Measurements from ENCODE around the gene CHKA. TPM values are rescaled to one million over a fixed set of nuclear protein-coding genes. Genes with fewer than 3 reads are reported as not detected.
A peak's percentile ranks its signal among the peaks of the same experiment; 100 is the strongest.

The CHKA gene
- total RNA-seq, 4 donors from 2014 or later, result 27.7 to 72.5 (median 33.3) TPM

- no peak for DNase-seq (ENCODE audit: low spot score)
- no peak for ATAC-seq (ENCODE audit: low FRiP score)
Measured at GRCh38 chr11:68009391-68010089, 111.6 kb downstream of the CHKA start.

DNA sequence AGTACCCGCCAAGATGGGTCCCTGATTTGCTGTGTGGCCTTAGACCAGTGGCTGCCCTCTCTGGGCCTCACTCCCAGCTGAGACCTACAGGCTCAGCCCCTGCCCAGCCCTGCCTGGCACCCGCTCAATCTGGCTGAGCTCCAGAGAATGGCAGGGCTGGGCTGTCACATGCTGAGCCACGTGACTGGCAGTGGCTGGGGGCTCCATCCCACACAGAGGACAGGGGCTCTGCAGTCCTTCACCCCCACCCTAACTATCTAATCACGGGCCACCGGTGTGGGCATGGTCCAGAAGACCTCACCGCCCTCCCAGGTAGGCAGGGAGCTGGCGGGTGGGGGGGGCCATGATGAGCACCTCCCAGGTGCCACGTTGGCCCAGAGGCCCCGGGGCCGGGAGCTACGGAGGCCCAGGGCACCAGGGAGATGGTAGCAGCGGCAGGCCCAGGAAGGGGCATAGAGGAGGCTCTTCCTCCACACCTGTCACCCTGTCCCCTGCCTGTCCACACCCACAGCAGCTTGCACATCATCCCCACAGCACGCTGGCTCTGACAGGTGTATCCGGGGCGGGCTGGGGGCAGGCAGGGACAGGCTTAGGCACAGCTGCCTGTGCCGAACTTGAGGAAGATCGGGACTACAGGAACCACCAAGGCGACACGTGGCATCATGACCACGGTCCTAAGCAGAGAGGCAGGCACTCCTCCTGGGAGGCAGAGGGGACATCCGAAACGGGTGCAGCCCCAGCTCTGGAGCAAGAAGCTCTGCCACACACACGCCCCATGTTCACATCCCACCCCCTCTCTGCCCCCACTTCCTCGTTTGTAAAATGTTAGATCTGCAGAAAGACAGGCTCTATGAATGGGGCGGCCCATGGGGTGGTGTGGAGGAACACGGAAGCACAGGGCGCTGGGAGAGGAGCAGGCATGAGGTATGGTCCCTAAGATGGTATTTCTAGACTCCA lies 112.5 kb downstream of the CHKA start:
- ATAC-seq (ENCODE audit: low FRiP score) (no peak), DNase-seq (ENCODE audit: low spot score) (no peak)
- TF ChIP-seq, protein P1, sequence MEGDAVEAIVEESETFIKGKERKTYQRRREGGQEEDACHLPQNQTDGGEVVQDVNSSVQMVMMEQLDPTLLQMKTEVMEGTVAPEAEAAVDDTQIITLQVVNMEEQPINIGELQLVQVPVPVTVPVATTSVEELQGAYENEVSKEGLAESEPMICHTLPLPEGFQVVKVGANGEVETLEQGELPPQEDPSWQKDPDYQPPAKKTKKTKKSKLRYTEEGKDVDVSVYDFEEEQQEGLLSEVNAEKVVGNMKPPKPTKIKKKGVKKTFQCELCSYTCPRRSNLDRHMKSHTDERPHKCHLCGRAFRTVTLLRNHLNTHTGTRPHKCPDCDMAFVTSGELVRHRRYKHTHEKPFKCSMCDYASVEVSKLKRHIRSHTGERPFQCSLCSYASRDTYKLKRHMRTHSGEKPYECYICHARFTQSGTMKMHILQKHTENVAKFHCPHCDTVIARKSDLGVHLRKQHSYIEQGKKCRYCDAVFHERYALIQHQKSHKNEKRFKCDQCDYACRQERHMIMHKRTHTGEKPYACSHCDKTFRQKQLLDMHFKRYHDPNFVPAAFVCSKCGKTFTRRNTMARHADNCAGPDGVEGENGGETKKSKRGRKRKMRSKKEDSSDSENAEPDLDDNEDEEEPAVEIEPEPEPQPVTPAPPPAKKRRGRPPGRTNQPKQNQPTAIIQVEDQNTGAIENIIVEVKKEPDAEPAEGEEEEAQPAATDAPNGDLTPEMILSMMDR (IDR thresholded peaks at IDR 0.05), result no peak

More at GRCh38 chr11:68009391-68010089, 111.6 kb downstream of the CHKA start:
- TF ChIP-seq, protein P1 (IDR thresholded peaks at IDR 0.05), result no peak

- DNase-seq (ENCODE audit: low spot score) (no peak), ATAC-seq (ENCODE audit: low FRiP score) (no peak)
- TF ChIP-seq, protein P1 (IDR thresholded peaks at IDR 0.05), result no peak
Measured at GRCh38 chr11:68007498-68008380, 113.4 kb downstream of the CHKA start.

DNA sequence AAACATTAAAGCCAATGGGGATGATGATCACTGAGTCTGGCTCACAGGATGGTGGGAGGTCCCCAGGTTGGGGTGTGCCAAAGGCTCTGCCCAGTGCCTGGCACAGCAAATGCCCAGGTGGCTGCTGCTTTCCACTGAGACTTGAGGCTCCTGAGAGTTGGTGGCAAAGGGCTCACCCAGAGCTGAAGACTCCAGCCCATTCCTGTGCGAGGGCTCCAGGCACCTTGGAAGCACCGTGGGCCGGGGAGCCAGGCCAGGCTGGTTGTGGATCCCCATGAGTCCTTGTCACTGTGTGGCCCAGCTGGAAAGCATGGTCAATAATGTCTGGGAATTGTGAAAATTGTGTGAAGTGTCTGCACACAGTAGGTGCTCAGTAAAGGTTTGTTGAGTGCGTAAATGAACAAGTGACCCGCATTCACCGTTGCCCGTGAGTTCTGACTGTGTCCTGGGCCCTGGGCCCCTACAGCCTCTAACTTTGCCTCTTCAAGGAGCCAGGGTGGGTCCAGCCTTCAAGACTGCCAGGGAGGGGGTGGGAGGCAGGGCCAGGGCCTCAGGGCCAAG lies 114.5 kb downstream of the CHKA start:
- TF ChIP-seq, protein P1 (IDR thresholded peaks at IDR 0.05), result no peak
- DNase-seq (ENCODE audit: low spot score) (no peak), ATAC-seq (ENCODE audit: low FRiP score) (no peak)

- ATAC-seq (ENCODE audit: low FRiP score) (peak; percentile 11), DNase-seq (ENCODE audit: low spot score) (no peak)
- TF ChIP-seq, protein P1 (IDR thresholded peaks at IDR 0.05), result no peak
Measured at GRCh38 chr11:68004551-68005335, 116.4 kb downstream of the CHKA start.
